T-helper 2 cell (primary cell): ENCODE measurements around the gene BLOC1S4.
"Not testable (repeated sequence)": the region's sequence is repeated elsewhere in the genome, so short reads cannot be mapped to it uniquely, and the experiment has no call there.

Experiments used
- DNase-seq, 5 experiments: peaks; one replicate each; pipeline versions ENCODE4 v3.0.0 to v3.0.0-alpha.2; 2012 to 2022

Gene BLOC1S4

GRCh38 chr4:6742507-6742906, 26.5 kb downstream of the BLOC1S4 start:
- peak in 1 of 5 experiments; percentile 29 for DNase-seq

DNA sequence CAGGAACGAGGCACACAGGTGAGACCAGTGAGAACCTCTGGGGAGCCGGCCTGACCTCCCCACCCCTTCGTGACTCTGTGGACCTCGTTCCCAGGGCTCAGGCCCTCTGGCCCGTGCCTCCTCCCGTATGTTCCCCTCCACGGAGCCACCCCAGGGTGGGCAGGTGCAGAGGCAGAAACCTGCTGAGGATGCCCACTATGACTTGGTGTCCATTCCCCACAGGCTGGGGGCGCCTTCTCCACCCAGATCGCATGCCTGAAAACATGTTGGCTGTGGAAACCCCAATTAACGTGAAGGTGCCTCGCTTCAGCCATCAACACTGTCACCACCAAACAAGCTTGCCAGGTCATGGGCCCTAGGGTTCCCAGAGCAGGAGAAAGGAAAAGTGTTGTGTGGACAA, 27.0 kb downstream of the BLOC1S4 start:
- no peak for DNase-seq

- DNase-seq: no peak
Observed at GRCh38 chr4:6746721-6747293, 30.8 kb downstream of the BLOC1S4 start.

- DNase-seq: no peak
Observed at GRCh38 chr4:6747294-6748051, 31.5 kb downstream of the BLOC1S4 start.

DNA sequence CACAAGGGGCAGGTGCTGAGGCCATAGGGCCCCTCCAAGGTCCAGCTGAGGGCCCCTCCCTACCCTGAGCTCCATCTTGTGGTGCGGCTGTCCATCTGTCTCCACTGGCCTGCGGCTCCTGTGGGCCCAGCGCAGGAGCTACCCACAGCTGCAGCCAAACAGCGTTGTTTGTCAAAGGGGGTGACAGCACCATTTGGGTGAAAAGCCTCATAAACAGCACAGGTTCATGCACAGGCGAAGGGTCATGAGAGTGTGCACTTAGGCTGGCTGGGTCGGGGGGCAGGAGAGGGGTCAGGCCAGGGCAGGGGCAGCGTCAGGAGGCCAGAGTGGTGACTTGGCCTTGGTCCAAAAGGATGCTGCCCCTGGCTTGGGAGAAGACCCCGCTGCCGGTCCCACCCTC, 32.3 kb downstream of the BLOC1S4 start:
- no peak for DNase-seq

DNA sequence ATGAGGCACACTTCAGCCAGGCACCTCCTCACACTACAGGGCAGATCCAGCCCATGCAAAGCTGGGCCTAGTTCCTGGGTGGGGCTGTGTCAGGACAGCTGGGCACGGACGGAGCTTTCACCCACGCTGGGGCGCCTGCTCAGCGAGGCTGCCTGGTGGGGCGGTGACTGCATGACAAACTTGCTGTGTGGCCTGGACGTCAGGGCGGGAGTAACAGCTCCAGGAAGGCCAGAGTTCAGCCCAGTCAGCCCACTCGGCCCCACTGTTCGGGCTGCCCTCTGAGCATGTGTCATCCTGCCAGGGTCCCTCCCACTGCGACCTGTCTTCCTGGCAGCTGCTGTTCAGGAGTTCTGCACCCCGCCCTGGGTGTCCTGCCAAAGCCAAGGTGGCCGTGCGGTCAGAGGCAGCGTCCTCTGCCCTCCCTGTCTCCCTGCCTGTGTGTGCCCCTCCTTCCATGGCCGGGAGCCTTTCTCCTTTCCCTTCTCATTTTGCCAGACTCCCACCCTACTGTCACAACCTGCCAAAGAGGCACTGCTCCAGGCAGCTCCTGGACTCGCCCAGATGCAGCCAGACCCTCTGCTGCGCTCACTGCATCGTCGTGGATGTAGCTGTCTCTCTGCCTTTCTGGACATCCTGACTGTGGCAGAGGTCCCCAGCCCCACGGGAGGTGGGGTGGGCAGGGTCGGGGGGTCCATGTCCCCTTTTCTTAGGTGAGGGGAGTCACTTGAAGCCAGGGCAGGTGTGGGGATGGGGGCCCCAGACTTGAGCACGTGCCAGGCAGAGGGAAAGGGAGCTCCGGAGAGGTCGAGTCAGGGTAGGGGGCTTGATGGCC, 33.6 kb downstream of the BLOC1S4 start:
- DNase-seq: no peak

DNA sequence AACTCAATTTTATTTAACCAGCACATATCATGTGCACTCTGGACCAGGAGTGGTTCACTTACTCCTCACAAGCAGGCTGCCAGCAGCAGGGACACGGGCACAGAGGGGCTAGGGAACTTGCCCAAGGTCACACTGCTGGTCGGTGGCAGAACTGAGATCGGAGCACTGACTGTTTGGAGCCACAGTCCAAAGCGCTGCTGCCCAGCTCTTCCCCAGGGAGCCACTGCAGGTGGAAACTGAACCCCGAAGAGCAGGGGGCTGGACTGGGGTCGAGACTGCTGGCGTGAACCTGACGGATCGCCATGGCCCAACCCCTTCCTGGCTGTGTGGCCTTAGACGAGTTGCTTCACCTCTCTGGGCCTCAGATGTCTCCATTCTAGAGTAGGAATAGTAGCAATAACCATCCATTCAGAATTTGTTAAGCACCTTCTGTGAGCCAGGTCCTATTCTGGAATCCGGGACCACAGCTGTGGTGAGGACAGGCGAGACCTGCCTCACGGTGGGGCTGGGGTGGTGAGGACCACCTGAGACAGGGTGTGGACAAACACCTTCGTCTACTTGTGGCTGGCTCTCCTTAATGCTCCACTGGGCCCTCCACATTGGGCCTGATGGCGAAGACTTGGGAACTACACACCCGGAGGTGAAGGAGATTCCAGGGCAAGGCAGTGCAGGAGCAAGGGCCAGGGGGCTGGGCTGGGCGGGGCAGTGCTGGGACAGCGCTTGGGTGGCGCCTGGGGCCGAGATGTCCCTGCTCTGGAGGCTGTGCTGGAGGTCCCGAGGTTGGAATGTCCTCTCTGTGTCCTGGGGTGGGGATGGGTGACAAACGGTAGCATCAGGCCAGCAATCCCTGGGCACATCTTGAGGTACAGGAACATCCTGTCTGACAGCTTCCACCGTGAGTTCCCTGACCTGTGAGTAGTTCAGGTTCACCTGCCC, 34.6 kb downstream of the BLOC1S4 start:
- no peak for DNase-seq

DNA sequence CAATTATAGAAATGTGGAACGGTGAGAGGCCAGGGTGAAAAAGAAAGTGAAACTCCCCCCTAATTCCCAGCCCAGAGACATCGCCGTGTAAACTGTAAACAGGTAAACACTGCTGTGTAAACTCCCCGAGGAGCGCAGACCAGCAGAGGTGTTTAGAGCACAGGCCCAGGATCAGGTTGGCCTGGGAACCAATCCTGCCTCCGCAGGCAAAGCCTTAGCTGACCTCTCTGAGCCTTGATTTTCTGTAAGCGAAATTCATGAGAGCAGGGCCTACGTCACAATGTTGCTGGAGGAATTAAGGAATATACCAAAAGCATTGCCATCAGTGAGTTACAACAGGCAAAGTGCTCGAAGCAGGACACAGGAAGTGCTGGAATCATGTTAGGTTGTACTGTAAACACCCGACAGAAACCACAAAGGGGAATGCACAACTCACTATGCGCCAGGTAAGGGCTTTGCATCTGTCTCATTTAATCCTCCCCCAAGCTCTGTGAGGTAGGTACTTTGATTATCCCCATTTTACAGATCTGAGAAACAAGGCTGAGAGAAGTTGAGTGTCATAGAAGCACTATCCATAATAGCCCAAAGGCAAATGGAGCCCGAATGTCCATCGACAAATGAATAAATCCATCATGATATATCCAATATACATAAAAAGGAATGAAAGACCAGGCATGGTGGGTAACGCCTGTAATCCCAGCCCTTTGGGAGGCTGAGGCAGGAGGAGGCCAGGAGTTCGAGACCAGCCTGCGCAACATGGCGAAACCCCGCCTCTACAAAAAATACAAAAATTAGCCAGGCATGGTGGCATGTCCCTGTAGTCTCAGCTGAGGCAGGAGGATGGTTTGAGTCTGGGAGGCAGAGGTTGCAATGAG, 35.9 kb downstream of the BLOC1S4 start:
- DNase-seq: peak in 1 of 5 experiments; percentile 35

DNA sequence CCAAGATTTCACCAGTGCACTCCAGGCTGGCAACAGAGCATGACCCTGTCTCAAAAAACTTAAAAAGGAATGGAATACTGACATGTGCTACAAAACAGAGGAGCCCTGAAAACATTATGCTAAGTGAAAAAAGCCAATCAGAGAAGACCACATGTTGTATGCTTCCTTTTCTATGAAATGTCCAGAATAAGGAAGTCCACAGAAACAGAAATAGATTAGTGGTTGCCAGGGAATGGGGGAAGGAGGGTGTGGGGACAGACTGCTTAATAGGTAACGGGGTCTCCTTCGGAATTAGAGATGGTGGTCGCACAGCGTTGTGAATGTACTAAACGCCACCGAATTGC, 36.5 kb downstream of the BLOC1S4 start:
- DNase-seq: no peak

GRCh38 chr4:6753103-6753560, 37.2 kb downstream of the BLOC1S4 start:
- no peak for DNase-seq

DNA sequence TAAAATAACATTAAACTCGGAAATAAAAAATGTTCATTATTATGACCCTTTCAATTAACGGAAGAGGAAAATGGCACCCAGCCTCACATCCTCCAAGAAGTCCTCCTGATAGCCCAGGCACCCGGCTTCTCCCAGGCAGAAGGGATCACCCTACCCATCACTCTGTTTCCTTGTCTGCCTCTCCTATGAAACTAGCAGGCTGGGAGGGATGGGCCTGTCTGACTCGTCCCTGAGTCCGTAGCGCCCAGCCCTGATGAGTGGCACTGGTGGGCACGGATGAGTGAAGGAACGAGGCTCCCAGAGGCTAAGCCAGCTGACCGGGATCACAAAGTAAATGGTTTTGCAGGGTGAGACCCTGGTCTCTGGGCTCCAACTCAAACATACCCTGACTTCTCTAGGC, 37.9 kb downstream of the BLOC1S4 start:
- no peak for DNase-seq

DNA sequence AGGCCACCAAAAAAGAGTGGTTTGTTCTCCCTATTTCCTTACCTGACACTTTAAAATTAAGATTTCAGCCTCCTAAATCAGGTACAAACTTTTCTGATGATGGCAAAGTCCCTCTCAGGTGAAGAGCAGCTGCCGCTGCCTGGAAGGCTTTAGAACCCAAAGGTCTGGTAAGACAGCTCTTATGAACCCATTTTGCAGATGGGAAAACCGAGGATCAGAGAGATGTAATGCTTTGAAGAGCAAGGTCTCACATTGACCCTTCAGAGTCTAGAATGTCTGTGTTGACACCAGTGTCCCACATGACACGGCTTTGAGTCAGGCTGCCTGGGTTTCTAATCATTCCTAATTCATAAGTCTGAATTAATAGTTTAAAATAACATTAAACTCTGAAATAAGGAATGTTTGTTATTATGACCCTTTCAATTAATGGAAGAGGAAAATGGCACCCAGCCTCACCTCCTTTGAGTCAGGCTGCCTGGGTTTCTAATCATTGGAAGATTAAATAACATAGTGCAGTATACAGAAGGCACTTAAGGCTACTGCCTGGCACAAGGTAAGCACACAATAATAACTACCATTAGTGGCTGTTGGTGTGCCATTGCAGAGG, 38.6 kb downstream of the BLOC1S4 start:
- no peak for DNase-seq

DNA sequence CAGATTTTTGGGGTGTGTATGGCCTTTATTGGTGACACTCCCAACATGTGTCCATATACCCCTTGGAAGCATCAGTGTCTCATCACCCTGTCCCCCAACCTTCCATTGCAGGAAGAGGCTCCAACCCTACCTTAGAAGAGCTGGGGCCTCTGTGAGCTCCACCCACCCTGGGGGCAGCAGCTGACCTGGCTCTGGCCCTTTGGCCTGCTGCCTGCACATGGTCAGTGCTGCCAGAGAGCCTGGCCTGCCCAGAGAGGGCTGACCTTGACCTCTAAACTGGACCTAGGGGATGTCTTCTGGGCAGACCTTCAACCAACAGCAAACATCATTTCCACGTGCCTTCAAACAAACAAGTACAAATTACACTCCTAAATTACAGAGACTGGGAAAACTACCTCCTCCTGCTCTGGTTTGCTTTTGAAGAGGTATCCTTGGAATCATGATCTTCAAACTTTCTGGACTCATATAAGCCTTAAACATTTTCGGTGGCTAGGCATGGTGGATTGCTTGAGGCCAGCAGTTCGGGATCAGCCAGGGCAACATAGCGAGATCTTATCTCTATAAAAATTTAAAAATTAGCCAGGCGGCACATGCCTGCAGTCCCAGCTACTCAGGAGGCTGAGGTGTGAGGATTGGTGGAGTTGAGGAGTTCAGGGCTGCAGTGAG, 39.2 kb downstream of the BLOC1S4 start:
- DNase-seq: no peak

GRCh38 chr4:6756345-6756744, 40.4 kb downstream of the BLOC1S4 start:
- DNase-seq: not testable (repeated sequence)

DNA sequence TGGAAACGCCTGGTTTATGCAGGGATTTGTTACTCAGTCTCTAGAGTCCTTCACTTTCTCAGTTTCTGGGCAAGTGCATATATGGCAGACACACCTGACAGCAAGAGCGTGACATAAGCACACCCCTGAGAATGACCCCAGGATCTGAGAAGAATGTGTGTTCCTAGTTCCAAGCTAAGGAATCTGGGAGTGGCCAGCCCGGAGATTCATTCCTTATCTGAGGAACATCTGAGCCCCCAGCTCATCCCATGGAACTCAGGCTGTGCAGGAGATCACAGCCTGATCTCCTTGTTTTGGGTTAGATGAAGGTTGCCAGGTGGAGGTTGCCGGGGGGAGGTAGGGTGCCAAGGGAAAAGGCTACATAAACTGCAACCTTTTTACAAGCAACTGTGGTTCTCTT, 42.8 kb downstream of the BLOC1S4 start:
- DNase-seq: no peak

DNA sequence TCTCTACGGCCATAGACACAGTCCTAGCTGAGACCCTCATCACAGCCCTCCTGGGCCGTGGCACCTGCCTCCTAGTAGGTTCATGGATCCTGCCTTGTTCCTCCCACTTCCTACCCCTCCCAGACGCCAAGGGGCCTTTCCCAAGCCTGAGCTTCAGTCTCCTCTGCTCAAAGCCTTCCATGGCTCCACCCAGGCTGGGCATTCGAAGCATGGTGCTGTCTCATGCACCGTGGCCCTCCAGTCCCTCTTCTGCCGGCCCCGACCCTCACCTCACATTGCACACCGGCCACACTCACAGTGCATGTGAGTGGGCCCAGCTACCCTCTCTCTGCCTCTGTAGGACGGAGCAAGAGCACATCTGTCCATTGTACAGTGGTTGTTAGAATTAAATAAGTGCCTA, 44.9 kb downstream of the BLOC1S4 start:
- DNase-seq: no peak

DNA sequence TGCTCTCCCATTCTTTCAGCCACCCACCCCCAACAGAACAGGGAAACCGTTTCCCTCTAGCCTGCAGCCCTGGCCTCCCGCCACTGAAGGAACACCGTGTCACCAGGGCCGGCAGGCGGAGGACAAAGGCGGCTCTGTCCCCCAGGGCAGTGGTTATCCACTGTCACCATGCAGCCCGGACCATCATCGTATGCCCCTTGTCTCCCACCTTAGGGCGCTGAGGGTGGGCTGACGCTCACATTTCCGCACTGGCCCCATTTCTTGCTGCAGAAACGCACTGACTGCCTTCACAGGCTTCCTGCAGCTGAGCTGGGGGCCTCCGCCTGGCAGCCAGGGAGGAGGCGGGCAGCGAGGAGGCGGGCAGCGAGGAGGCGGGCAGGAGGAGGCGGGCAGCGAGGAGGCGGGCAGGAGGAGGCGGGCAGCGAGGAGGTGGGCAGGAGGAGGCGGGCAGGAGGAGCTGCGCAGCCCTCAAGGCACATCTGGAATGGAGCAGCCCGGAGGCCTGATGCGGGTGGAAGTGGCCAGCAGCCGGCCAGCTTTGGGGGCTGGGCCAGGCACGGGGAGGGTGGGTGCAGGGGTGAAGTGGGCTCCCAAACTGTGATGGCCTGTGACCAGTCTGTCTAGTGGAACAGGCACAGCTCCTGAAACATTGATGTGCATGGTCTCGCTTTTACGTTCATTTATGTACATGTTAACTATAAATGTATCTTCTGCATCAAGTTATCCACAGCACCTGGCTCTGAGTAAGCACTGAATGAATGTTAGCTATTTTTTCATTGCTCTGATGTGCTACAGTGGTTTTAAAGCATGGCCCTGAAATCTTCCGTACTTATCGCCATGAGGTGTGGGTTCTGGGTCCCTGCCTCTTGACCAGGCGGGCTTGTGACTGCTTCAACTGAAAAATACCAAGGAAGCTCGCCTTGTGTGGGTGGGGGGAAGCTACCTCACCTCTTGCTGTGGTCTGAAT, 46.0 kb downstream of the BLOC1S4 start:
- DNase-seq: peak in 1 of 5 experiments; percentile 21

GRCh38 chr4:6763330-6763851, 47.4 kb downstream of the BLOC1S4 start:
- peak in 1 of 5 experiments; percentile 15 for DNase-seq
